LNCaP clone FGC (cell line): Measurements from ENCODE around the gene CEP250.

ENCODE experiments used
- DNase-seq: peaks from one replicate; pipeline ENCODE4 v3.0.0-alpha.2; 2011; ENCODE audit warnings: low read depth
- H3K4me3 ChIP-seq: 2 replicates; pipeline ENCODE4 v1.5.1; 2011; ENCODE audit warnings: mild to moderate bottlenecking, low read depth, low read length, control low read depth
- TF ChIP-seq, protein P1 (sequence below): IDR thresholded peaks from 2 replicates; pipeline ENCODE4 v1.5.1; 2012; ENCODE audit warnings: mild to moderate bottlenecking; ENCODE audit not compliant: control insufficient read depth, insufficient read depth; ENCODE audit errors: extremely low read depth

CEP250 gene

DNA sequence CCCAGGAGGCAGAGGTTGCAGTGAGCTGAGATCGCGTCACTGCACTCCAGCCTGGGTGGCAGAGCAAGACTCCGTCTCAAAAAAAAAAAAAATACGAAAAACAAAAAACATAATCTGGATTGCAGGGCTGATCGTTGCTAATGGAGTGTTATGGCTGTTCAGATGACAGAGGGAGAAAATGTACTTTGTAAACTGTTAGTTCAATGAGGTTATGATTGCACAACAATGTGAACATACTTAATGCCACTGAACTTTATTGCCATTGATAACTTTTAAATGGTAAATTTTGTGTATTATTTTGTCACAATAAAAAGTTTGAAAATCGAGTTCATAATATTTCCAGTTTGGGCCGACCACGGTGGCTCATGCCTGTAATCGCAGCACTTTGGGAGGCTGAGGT is 63.6 kb downstream of the CEP250 start:
- H3K4me3 ChIP-seq: no peak overlapping the region
- TF ChIP-seq, protein P1, sequence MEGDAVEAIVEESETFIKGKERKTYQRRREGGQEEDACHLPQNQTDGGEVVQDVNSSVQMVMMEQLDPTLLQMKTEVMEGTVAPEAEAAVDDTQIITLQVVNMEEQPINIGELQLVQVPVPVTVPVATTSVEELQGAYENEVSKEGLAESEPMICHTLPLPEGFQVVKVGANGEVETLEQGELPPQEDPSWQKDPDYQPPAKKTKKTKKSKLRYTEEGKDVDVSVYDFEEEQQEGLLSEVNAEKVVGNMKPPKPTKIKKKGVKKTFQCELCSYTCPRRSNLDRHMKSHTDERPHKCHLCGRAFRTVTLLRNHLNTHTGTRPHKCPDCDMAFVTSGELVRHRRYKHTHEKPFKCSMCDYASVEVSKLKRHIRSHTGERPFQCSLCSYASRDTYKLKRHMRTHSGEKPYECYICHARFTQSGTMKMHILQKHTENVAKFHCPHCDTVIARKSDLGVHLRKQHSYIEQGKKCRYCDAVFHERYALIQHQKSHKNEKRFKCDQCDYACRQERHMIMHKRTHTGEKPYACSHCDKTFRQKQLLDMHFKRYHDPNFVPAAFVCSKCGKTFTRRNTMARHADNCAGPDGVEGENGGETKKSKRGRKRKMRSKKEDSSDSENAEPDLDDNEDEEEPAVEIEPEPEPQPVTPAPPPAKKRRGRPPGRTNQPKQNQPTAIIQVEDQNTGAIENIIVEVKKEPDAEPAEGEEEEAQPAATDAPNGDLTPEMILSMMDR: no peak
- DNase-seq: no peak

DNA sequence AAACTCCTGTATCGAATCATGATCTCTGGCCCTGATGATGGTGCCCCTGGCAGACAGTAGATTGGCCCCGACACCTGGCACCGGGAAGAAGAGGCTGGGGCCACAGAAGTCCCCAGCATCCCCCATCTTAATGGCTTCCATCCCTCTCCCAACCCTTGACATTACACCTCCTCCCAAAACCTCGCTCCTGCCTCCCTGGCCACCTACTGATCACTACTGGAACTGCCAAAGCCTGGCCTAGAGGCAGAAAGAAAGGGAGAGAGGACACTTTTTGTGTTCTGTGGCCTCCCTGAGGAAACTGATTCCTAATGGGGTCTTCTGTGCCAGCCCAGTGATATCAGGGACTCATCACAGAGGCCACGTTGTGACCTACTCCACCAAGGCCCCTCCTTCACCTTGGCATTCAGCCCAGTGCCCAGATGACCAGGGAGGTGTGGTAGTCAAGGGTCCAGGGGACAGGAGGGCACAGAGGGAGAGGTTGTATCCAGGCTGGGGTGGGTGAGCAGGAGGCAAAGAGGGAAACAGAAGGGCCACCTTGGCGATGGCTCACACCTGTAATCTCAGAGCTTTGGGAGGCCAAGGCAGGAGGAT is 68.0 kb downstream of the CEP250 start:
- no peak overlapping the region for H3K4me3 ChIP-seq
- TF ChIP-seq, protein P1: peak; percentile 31; the same call in 1 of the 2 replicates
- no peak for DNase-seq

DNA sequence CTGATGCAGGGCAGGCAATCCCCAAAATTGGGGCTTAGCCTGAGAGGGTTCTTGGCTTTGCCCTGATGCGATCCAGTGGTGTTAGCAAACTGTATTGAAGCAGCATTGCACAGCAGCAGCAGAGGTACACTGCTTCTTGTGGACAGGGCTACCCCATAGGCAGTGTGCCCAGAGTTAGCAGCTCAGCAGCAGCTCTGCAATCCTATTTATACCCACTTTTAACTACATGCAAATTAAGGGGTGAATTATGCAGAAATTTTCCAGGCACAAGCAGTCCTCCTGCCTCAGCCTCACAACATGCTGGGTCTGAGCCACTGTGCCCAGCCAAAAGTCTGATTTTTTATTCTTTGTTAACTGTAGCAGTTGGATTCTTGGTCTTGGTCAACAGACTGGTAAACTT is 70.2 kb downstream of the CEP250 start:
- TF ChIP-seq, protein P1: no peak
- DNase-seq: no peak
- no peak overlapping the region for H3K4me3 ChIP-seq

DNA sequence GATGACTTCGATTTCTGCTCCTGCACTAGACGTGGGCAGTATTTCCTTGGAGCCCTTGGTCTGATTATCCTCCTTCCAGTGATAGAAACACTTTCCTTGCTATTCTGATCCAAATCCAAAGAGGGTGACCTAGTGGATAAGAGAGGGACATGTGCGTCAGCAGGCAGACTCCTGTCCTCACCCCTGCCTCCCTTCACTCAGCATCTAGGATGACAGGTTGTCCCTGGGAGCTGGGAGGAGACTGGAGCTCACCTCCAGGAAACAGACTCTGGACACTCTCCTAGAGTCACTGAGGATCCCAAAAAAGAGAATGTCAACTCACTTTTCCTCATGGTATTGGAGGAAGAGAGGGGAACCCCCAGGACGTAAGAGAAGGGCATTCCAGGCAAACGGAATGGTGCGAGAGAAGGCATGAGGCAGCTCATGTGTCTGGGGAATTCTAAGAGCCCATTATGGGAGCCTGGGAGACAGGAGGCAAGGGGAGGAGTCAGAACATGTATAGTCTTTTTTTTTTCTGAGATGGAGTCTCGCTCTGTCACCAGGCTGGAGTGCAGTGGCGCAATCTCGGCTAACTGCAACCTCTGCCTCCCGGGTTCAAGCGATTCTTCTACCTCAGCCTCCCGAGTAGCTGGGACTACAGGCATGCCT is 71.8 kb downstream of the CEP250 start:
- no peak for DNase-seq
- TF ChIP-seq, protein P1: no peak

DNA sequence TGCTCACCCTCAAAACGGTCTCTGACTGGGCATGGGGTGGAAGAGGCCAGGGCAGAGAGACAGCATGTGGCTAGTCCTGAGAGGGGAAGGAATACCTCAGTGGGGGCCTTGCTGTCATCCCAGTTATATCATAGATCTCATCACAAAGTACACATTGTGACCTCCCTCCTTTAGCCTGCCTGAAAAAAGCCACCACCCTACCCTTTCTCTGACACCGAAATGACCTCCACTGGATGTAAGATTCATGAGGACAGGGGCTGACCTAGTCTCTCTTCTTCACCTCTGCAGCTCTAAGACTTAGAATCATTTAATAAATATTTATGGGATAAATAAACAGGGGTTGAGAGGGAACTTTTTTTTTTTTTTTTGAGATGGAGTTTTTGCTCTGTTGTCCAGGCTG is 74.2 kb downstream of the CEP250 start, which contains the start of gene C20orf173:
Gene C20orf173 (minus strand): TSS at position 101 of the 400 bp plus-strand sequence. CDS start 279 bp downstream, outside the sequence.
- no peak for DNase-seq
- TF ChIP-seq, protein P1: no peak
- no peak within 1 kb of the TSS for H3K4me3 ChIP-seq

More for the DNA sequence above, 71.8 kb downstream of the CEP250 start:
- no peak overlapping the region for H3K4me3 ChIP-seq

DNA sequence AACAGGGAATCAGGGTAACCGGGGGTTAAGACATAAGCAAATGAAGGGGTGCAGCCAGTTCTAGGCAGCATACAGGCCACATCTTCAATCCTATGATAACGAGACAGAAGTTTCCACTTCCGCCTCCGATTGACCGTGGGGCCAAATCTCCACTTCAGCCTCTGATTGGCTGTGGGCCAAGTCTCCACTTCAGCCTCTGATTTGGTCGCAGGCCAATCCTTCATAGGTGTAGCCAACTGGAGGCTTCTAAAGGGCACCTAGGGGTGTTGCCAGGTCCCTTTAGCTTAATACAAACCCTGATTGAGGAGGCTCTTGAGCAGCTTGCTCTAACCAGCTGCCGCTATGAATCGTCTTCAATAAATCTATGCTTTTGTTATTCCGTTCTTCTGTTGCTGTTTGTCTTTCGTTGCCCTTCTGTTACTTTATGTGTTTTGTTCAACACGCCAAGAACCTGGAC is 84.4 kb downstream of the CEP250 start:
- no peak overlapping the region for H3K4me3 ChIP-seq
- DNase-seq: no peak
- TF ChIP-seq, protein P1: no peak
